SH-SY5Y (cell line): ENCODE results near the gene MMP24OS.

Experiments
- GATA2 ChIP-seq: IDR thresholded peaks from 2 replicates; pipeline ENCODE4 v1.6.1; 2011; ENCODE audit warnings: mild to moderate bottlenecking, low read depth, low read length
- GATA3 ChIP-seq: IDR thresholded peaks from 2 replicates; pipeline ENCODE4 v1.6.1; 2011; ENCODE audit warnings: low read depth, mild to moderate bottlenecking, low read length, moderate library complexity

DNA sequence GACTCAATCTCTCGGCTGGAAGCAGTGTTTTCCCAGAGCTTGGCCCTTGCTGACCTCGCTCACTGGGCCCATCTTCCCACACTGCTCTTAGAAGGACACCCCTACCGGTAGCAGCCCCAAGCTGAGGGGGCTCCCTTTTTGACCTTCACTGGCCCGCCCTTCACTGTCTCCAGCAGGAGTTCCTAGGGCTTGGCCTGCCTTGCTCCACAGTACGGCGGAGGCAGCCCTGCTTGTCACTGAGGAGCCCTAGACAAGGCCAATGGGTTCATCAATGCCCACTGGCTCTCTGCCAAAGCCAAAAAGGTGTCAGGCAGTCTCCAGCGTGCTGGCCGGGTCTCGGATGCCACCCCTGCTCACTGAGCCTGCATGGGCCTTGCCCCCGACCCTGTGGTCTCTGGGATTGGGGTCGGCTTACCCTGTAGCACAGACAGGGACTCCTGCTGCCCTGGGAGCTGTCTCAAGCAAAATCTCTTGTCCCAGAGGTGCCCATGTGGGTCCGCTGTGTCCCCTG, 2.1 kb downstream of the MMP24OS start:
- no peak for TF ChIP-seq GATA2
- no peak for TF ChIP-seq GATA3
